ENCODE data around the gene FILIP1L. TPM values are rescaled to one million over a fixed set of nuclear protein-coding genes. Genes with fewer than 3 reads are reported as not detected.

FILIP1L gene
- total RNA-seq, 2 donors from 2014 or later, result 270 to 279 TPM

DNA sequence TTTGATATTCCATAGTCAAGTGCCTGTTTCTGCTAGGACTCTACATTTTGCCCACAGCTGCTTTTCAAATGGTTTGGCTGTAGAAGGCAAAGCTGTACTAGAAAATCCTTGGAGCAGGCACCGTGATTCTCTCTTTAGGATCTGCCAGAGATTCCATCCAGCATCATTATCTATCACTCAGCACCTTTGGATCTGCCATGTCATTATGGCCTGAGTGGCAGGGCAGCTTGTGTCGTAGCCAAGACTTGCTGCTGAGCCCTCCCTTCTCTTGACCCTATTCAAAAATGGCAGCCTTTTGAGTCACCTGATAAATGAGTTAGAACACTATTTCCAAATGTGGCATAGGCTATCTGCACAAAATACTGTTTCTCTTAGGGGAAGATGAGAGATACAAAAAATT lies 304.7 kb downstream of the FILIP1L start:
- TF ChIP-seq, protein P1, sequence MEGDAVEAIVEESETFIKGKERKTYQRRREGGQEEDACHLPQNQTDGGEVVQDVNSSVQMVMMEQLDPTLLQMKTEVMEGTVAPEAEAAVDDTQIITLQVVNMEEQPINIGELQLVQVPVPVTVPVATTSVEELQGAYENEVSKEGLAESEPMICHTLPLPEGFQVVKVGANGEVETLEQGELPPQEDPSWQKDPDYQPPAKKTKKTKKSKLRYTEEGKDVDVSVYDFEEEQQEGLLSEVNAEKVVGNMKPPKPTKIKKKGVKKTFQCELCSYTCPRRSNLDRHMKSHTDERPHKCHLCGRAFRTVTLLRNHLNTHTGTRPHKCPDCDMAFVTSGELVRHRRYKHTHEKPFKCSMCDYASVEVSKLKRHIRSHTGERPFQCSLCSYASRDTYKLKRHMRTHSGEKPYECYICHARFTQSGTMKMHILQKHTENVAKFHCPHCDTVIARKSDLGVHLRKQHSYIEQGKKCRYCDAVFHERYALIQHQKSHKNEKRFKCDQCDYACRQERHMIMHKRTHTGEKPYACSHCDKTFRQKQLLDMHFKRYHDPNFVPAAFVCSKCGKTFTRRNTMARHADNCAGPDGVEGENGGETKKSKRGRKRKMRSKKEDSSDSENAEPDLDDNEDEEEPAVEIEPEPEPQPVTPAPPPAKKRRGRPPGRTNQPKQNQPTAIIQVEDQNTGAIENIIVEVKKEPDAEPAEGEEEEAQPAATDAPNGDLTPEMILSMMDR (IDR thresholded peaks at IDR 0.05), result no peak
- Histone ChIP-seq H3K27me3 (replicated peaks; ENCODE audit: insufficient read depth) (no peaks in the 10 kb centered on the region), H3K4me3 (no peak overlapping the region), H3K36me3 (no peaks in the 10 kb centered on the region), H3K27ac (no peak overlapping the region), H3K4me1 (ENCODE audit: control insufficient read depth in 1 of 2, low read depth in 2 of 2) (peaks cover 0 to 5% of the 10 kb centered on the region in 2 donors), H3K9me3 (peaks cover 8% of the 10 kb centered on the region)
- DNase-seq (ENCODE audit: low spot score) (no peak), ATAC-seq (ENCODE audit: insufficient number of reproducible peaks, low FRiP score, low read depth) (no peak)

DNA sequence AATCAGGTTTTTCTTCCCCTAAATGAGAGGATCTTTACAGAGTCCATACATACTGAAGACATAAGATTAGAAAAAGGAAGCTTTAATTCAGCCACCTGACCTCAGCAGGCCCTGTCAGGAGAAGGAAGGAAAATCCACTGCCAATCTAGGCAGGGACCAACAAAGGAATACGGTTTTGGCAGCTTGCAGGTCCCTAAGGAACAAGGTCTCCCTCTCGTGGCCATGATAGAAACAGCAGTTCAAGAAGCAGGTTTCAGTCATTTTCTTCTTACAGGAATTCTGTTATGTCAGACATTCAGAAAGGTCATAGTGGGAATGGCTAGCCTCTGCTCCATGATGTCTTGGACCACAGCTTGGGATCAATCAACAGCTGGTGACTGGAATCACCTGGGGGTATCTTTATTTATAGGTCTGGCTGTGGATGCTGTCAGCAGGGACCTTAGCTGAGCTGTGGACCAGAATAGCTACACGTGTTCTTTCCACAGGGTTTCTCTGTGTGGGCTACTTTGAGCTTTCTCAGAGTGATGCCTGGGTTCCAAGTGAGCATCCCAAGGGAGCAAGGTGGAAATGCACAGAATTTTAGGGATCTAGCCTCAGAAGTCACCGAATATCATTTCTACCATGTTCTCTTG lies 306.0 kb downstream of the FILIP1L start:
- DNase-seq (ENCODE audit: low spot score) (no peak), ATAC-seq (ENCODE audit: insufficient number of reproducible peaks, low FRiP score, low read depth) (no peak)
- no peaks in the 10 kb centered on the region for H3K36me3 ChIP-seq

DNA sequence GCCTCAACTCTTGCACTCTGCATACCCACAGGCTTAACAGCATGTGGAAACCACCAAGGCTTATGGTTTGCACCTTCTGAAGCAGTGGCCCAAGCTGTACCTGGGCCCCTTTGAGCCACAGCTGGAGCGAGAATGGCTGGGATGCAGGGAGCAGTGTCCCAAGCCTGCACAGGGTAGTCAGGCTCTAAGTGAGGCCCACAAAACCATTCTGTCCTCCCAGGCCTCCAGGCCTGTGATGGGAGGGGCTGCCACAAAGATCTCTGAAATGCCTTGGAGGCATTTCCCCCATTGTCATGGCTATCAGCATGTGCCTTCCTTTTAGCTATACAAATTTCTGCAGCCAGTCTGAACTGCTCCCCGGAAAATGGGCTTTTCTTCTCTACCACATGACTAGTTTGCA lies 309.1 kb downstream of the FILIP1L start:
- Histone ChIP-seq H3K4me1 (ENCODE audit: control insufficient read depth in 1 of 2, low read depth in 2 of 2) (no peaks in the 10 kb centered on the region), H3K9me3 (peaks cover 8% of the 10 kb centered on the region), H3K27ac (no peak overlapping the region), H3K4me3 (no peak overlapping the region), H3K36me3 (no peaks in the 10 kb centered on the region), H3K27me3 (replicated peaks; ENCODE audit: insufficient read depth) (no peaks in the 10 kb centered on the region)
- TF ChIP-seq, protein P1 (IDR thresholded peaks at IDR 0.05), result no peak
- no peak for ATAC-seq (ENCODE audit: insufficient number of reproducible peaks, low FRiP score, low read depth)
- no peak for DNase-seq (ENCODE audit: low spot score)

More for the DNA sequence above, 306.0 kb downstream of the FILIP1L start:
- TF ChIP-seq, protein P1 (IDR thresholded peaks at IDR 0.05), result peak; percentile 76
- Histone ChIP-seq H3K9me3 (peaks cover 8% of the 10 kb centered on the region), H3K27me3 (replicated peaks; ENCODE audit: insufficient read depth) (no peaks in the 10 kb centered on the region), H3K4me3 (no peak overlapping the region), H3K4me1 (ENCODE audit: control insufficient read depth in 1 of 2, low read depth in 2 of 2) (peaks cover 0 to 5% of the 10 kb centered on the region in 2 donors), H3K27ac (no peak overlapping the region)

DNA sequence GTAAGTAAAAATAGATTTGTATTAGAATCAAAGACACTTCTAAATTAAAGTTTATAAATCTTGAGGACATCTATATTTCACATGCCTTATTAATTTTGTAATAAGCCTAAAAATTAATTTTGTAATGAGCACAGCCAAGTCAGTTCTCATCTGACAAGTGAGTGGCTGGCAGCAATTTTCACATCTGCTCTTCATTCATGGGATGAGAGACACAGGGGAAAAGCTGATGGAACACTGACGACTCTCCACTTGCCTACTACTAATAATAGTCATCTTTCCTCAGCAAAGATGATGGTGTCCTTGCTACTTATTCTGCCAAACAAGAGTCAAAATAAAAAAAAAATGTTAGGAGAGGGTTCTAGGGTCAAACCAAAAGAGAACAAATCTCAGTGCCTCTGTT lies 311.0 kb downstream of the FILIP1L start:
- H3K36me3 ChIP-seq, result no peaks in the 10 kb centered on the region
- no peaks in the 10 kb centered on the region for H3K4me1 ChIP-seq (ENCODE audit: control insufficient read depth in 1 of 2, low read depth in 2 of 2)
- no peak overlapping the region for H3K27ac ChIP-seq
- TF ChIP-seq, protein P1 (IDR thresholded peaks at IDR 0.05), result no peak
- H3K27me3 ChIP-seq (replicated peaks; ENCODE audit: insufficient read depth), result no peaks in the 10 kb centered on the region
- DNase-seq (ENCODE audit: low spot score), result no peak
- H3K4me3 ChIP-seq, result no peak overlapping the region
- ATAC-seq (ENCODE audit: insufficient number of reproducible peaks, low FRiP score, low read depth), result no peak
- peaks cover 8% of the 10 kb centered on the region for H3K9me3 ChIP-seq

DNA sequence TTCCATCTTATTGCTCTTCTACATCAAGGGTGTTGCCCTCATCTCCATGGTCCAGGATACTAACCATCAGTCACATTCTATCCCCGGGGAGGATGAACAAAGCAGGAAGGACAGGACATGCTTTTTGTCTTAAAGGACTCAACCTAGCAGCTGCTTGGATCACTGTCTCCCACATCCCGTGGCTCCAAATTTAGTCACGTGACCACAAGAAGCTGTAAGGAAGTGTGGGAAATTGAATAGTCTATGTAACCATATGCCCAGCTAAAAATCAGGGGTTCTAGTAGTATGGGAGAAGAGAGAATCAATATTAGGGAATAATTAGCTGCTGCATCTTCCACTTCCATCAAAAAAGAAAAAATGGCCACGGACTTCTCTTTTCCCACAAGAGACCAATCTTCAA lies 314.9 kb downstream of the FILIP1L start:
- TF ChIP-seq, protein P1 (IDR thresholded peaks at IDR 0.05), result no peak
- ATAC-seq (ENCODE audit: insufficient number of reproducible peaks, low FRiP score, low read depth), result no peak
- no peak overlapping the region for H3K4me3 ChIP-seq

More for the DNA sequence above, 314.9 kb downstream of the FILIP1L start:
- H3K9me3 ChIP-seq, result no peaks in the 10 kb centered on the region
- H3K36me3 ChIP-seq, result no peaks in the 10 kb centered on the region
- no peak overlapping the region for H3K27ac ChIP-seq
- H3K4me1 ChIP-seq (ENCODE audit: control insufficient read depth in 1 of 2, low read depth in 2 of 2), result no peaks in the 10 kb centered on the region
- DNase-seq (ENCODE audit: low spot score), result no peak
- no peaks in the 10 kb centered on the region for H3K27me3 ChIP-seq (replicated peaks; ENCODE audit: insufficient read depth)
